GM12865 (cell line): Measurements from ENCODE around the gene DTNB.

Experiments
- DNase-seq: peaks from one replicate; pipeline ENCODE4 v3.0.0; 2010; ENCODE audit warnings: low read depth
- H3K4me3 ChIP-seq: 2 replicates; pipeline ENCODE4 v1.5.1; 2011; ENCODE audit warnings: mild to moderate bottlenecking, low read depth, low read length, control low read depth
- CTCF ChIP-seq: IDR thresholded peaks from 2 replicates; pipeline ENCODE4 v1.5.1; 2011; ENCODE audit warnings: low read length, control low read depth, low read depth, inconsistent platforms; ENCODE audit not compliant: insufficient read depth; ENCODE audit errors: missing control alignments

Gene DTNB

GRCh38 chr2:25358249-25358815 is 315.0 kb downstream of the DTNB start:
- DNase-seq = no peak
- H3K4me3 ChIP-seq = no peak overlapping the region
- TF ChIP-seq CTCF = no peak

GRCh38 chr2:25356088-25356487 is 317.3 kb downstream of the DTNB start:
- no peak overlapping the region for H3K4me3 ChIP-seq
- no peak for DNase-seq
- TF ChIP-seq CTCF = no peak

GRCh38 chr2:25355270-25355669 is 318.1 kb downstream of the DTNB start:
- no peak for TF ChIP-seq CTCF
- H3K4me3 ChIP-seq = no peak overlapping the region
- no peak for DNase-seq

- H3K4me3 ChIP-seq = no peak overlapping the region
- DNase-seq = no peak
- TF ChIP-seq CTCF = no peak
These were observed 319.3 kb downstream of the DTNB start for GRCh38 chr2:25354116-25354515.

- no peak for DNase-seq
- TF ChIP-seq CTCF = no peak
- H3K4me3 ChIP-seq = no peak overlapping the region
These were observed 324.0 kb downstream of the DTNB start for GRCh38 chr2:25349397-25349796.

- no peak for DNase-seq
- no peak for TF ChIP-seq CTCF
- H3K4me3 ChIP-seq = no peak overlapping the region
These were observed 325.5 kb downstream of the DTNB start for GRCh38 chr2:25347846-25348245.

- no peak for TF ChIP-seq CTCF
- peak; percentile 25 for DNase-seq
- no peak overlapping the region for H3K4me3 ChIP-seq
These were observed 326.1 kb downstream of the DTNB start for GRCh38 chr2:25347205-25347815.
